Epithelial cell of prostate (primary cell): ENCODE data around the gene TCF4.

ENCODE experiments used
- DNase-seq: peaks from one replicate; pipeline ENCODE4 v3.0.0-alpha.2; 2011; ENCODE audit warnings: low read depth, low spot score
- H3K27ac ChIP-seq: fragments of 450-650 bp; 2 replicates; pipeline ENCODE4 v1.5.1; 2017; ENCODE audit warnings: mild to moderate bottlenecking

The TCF4 gene

DNA sequence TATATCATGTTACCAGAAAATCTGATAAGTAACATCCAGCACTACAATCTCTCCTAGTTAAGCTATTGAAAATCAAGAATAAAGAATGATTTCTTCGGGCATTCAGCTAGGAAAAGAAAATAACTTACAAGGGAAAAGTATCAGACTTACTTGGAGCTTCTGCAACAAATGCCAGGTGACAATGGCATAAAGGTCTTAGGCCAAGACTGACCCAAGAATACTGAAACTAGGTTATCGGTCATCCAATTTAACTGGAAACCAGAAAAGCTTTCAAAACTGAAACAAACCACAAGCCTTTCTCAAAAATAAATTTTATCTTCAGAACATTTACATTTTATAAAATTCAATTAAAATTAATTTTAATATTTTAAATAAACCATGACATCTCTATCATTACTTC, 414.7 kb downstream of the TCF4 start:
- no peak for DNase-seq
- no peak overlapping the region for H3K27ac ChIP-seq
